ENCODE data around the gene NIM1K.

DNA sequence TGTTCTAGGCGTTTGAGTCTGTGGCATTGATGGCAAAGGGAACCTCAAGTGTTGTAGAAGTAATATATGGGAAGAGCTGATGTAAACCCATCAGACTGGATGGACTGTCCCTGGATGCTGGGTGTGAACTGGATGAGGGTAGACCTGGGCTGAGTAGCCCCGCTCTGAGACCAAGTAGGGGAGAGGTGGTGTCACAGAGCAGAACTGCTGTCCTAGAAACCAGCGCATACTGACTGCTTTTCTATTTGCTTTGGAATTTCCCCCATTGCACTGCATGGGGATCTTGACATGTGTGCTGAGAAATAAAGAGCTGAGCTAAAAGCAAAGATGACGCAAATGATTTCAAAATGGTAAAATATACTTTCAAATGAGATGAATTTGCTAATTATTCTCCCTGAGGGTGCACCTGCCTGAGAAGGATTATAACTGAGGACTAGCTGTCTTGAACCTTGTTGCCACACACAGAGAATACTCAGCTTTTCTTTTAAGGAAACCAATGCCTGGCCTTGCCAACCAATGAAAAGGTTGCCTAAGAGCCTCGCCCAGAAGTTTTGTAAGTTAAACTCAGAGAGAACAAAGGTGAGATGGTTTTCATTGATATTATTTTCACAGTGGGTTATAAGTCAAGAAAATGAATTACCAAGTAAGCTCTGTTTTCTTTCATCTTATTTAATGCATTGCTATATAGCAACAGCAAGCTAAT, 44.8 kb downstream of the NIM1K start:
- TF ChIP-seq BRCA1 (CRISPR knock-in tag; IDR thresholded peaks at IDR 0.05) = no peak
- TF ChIP-seq, protein P1, sequence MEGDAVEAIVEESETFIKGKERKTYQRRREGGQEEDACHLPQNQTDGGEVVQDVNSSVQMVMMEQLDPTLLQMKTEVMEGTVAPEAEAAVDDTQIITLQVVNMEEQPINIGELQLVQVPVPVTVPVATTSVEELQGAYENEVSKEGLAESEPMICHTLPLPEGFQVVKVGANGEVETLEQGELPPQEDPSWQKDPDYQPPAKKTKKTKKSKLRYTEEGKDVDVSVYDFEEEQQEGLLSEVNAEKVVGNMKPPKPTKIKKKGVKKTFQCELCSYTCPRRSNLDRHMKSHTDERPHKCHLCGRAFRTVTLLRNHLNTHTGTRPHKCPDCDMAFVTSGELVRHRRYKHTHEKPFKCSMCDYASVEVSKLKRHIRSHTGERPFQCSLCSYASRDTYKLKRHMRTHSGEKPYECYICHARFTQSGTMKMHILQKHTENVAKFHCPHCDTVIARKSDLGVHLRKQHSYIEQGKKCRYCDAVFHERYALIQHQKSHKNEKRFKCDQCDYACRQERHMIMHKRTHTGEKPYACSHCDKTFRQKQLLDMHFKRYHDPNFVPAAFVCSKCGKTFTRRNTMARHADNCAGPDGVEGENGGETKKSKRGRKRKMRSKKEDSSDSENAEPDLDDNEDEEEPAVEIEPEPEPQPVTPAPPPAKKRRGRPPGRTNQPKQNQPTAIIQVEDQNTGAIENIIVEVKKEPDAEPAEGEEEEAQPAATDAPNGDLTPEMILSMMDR (CRISPR knock-in tag; IDR thresholded peaks at IDR 0.05) = no peak
- TF ChIP-seq, protein P2, sequence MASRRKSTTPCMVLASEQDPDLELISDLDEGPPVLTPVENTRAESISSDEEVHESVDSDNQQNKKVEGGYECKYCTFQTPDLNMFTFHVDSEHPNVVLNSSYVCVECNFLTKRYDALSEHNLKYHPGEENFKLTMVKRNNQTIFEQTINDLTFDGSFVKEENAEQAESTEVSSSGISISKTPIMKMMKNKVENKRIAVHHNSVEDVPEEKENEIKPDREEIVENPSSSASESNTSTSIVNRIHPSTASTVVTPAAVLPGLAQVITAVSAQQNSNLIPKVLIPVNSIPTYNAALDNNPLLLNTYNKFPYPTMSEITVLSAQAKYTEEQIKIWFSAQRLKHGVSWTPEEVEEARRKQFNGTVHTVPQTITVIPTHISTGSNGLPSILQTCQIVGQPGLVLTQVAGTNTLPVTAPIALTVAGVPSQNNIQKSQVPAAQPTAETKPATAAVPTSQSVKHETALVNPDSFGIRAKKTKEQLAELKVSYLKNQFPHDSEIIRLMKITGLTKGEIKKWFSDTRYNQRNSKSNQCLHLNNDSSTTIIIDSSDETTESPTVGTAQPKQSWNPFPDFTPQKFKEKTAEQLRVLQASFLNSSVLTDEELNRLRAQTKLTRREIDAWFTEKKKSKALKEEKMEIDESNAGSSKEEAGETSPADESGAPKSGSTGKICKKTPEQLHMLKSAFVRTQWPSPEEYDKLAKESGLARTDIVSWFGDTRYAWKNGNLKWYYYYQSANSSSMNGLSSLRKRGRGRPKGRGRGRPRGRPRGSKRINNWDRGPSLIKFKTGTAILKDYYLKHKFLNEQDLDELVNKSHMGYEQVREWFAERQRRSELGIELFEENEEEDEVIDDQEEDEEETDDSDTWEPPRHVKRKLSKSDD (CRISPR knock-in tag; IDR thresholded peaks at IDR 0.05; ENCODE audit: low read depth) = no peak
- no peak for TF ChIP-seq CHCHD3 (CRISPR knock-in tag; IDR thresholded peaks at IDR 0.05)
- TF ChIP-seq, protein P3, sequence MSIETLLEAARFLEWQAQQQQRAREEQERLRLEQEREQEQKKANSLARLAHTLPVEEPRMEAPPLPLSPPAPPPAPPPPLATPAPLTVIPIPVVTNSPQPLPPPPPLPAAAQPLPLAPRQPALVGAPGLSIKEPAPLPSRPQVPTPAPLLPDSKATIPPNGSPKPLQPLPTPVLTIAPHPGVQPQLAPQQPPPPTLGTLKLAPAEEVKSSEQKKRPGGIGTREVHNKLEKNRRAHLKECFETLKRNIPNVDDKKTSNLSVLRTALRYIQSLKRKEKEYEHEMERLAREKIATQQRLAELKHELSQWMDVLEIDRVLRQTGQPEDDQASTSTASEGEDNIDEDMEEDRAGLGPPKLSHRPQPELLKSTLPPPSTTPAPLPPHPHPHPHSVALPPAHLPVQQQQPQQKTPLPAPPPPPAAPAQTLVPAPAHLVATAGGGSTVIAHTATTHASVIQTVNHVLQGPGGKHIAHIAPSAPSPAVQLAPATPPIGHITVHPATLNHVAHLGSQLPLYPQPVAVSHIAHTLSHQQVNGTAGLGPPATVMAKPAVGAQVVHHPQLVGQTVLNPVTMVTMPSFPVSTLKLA (IDR thresholded peaks at IDR 0.05) = no peak
- TF ChIP-seq POLR2AphosphoS5 (IDR thresholded peaks at IDR 0.05; ENCODE audit: low read depth, low read length) = no peak
- no peak for TF ChIP-seq ZNF558 (CRISPR knock-in tag; IDR thresholded peaks at IDR 0.05; ENCODE audit: borderline replicate concordance)
- no peak for TF ChIP-seq PRMT3 (CRISPR knock-in tag; IDR thresholded peaks at IDR 0.05; ENCODE audit: borderline replicate concordance, low read depth)
